Measurements from ENCODE around the gene MRAS.

MRAS gene

GRCh38 chr3:138347960-138348753 is at the start of gene MRAS:
MRAS (plus strand) TSS chr3:138348579; CDS start chr3:138372884, 24,305 bp downstream.
- in situ Hi-C loops (cut with HindIII; ENCODE audit: low pct_ligation_motif_present, low pct_unique_long_range_greater_than_20kb, low sequenced_read_pairs): no loop called here
- DNase-seq: peak; percentile 76

- DNase-seq: no peak
- in situ Hi-C loops (cut with HindIII; ENCODE audit: low pct_ligation_motif_present, low pct_unique_long_range_greater_than_20kb, low sequenced_read_pairs): no loop called here
Measured at GRCh38 chr3:138300647-138301046, 47.7 kb upstream of the MRAS start.

- in situ Hi-C loops (cut with HindIII; ENCODE audit: low pct_ligation_motif_present, low pct_unique_long_range_greater_than_20kb, low sequenced_read_pairs): no loop called here
- DNase-seq: no peak
Measured at GRCh38 chr3:138303474-138303873, 44.9 kb upstream of the MRAS start.

- in situ Hi-C loops (cut with HindIII; ENCODE audit: low pct_ligation_motif_present, low pct_unique_long_range_greater_than_20kb, low sequenced_read_pairs): no loop called here
- no peak for DNase-seq
Measured at GRCh38 chr3:138307899-138308298, 40.5 kb upstream of the MRAS start.

- DNase-seq: no peak
- in situ Hi-C loops (cut with HindIII; ENCODE audit: low pct_ligation_motif_present, low pct_unique_long_range_greater_than_20kb, low sequenced_read_pairs): no loop called here
Measured at GRCh38 chr3:138308783-138309182, 39.6 kb upstream of the MRAS start.

GRCh38 chr3:138310494-138310893 is 37.9 kb upstream of the MRAS start:
- in situ Hi-C loops (cut with HindIII; ENCODE audit: low pct_ligation_motif_present, low pct_unique_long_range_greater_than_20kb, low sequenced_read_pairs): no loop called here
- DNase-seq: no peak

- no peak for DNase-seq
- in situ Hi-C loops (cut with HindIII; ENCODE audit: low pct_ligation_motif_present, low pct_unique_long_range_greater_than_20kb, low sequenced_read_pairs): no loop called here
Measured at GRCh38 chr3:138314751-138315150, 33.6 kb upstream of the MRAS start.

GRCh38 chr3:138317687-138318086 is 30.7 kb upstream of the MRAS start:
- DNase-seq: no peak
- in situ Hi-C loops (cut with HindIII; ENCODE audit: low pct_ligation_motif_present, low pct_unique_long_range_greater_than_20kb, low sequenced_read_pairs): no loop called here

GRCh38 chr3:138323971-138324370 is 24.4 kb upstream of the MRAS start:
- in situ Hi-C loops (cut with HindIII; ENCODE audit: low pct_ligation_motif_present, low pct_unique_long_range_greater_than_20kb, low sequenced_read_pairs): no loop called here
- no peak for DNase-seq

- DNase-seq: no peak
- in situ Hi-C loops (cut with HindIII; ENCODE audit: low pct_ligation_motif_present, low pct_unique_long_range_greater_than_20kb, low sequenced_read_pairs): no loop called here
Measured at GRCh38 chr3:138325990-138326389, 22.4 kb upstream of the MRAS start.

- no peak for DNase-seq
- in situ Hi-C loops (cut with HindIII; ENCODE audit: low pct_ligation_motif_present, low pct_unique_long_range_greater_than_20kb, low sequenced_read_pairs): no loop called here
Measured at GRCh38 chr3:138326866-138327595, 21.3 kb upstream of the MRAS start.

GRCh38 chr3:138327831-138328230 is 20.5 kb upstream of the MRAS start:
- in situ Hi-C loops (cut with HindIII; ENCODE audit: low pct_ligation_motif_present, low pct_unique_long_range_greater_than_20kb, low sequenced_read_pairs): no loop called here
- DNase-seq: no peak

- in situ Hi-C loops (cut with HindIII; ENCODE audit: low pct_ligation_motif_present, low pct_unique_long_range_greater_than_20kb, low sequenced_read_pairs): no loop called here
- no peak for DNase-seq
Measured at GRCh38 chr3:138328341-138328740, 20.0 kb upstream of the MRAS start.

- in situ Hi-C loops (cut with HindIII; ENCODE audit: low pct_ligation_motif_present, low pct_unique_long_range_greater_than_20kb, low sequenced_read_pairs): no loop called here
- DNase-seq: peak; percentile 89
Measured at GRCh38 chr3:138329127-138329983, 19.0 kb upstream of the MRAS start, which contains the start of gene NME9. NME9 (minus strand) TSS chr3:138329851; CDS start chr3:138329335, 516 bp downstream.

GRCh38 chr3:138329984-138330293 is 18.4 kb upstream of the MRAS start:
- in situ Hi-C loops (cut with HindIII; ENCODE audit: low pct_ligation_motif_present, low pct_unique_long_range_greater_than_20kb, low sequenced_read_pairs): no loop called here
- DNase-seq: no peak

GRCh38 chr3:138331143-138331894 is 17.1 kb upstream of the MRAS start:
- no peak for DNase-seq
- in situ Hi-C loops (cut with HindIII; ENCODE audit: low pct_ligation_motif_present, low pct_unique_long_range_greater_than_20kb, low sequenced_read_pairs): no loop called here

GRCh38 chr3:138332472-138333073 is 15.8 kb upstream of the MRAS start:
- peak; percentile 49 for DNase-seq
- in situ Hi-C loops (cut with HindIII; ENCODE audit: low pct_ligation_motif_present, low pct_unique_long_range_greater_than_20kb, low sequenced_read_pairs): no loop called here

- DNase-seq: no peak
- in situ Hi-C loops (cut with HindIII; ENCODE audit: low pct_ligation_motif_present, low pct_unique_long_range_greater_than_20kb, low sequenced_read_pairs): no loop called here
Measured at GRCh38 chr3:138334608-138335007, 13.8 kb upstream of the MRAS start.

Measured in ACHN (cell line).